ENCODE data around the gene KIAA0513. TPM values are rescaled to one million over a fixed set of nuclear protein-coding genes. Genes with fewer than 3 reads are reported as not detected.

KIAA0513 gene
- total RNA-seq, 1 donor from 2014 or later = 56.1 TPM

DNA sequence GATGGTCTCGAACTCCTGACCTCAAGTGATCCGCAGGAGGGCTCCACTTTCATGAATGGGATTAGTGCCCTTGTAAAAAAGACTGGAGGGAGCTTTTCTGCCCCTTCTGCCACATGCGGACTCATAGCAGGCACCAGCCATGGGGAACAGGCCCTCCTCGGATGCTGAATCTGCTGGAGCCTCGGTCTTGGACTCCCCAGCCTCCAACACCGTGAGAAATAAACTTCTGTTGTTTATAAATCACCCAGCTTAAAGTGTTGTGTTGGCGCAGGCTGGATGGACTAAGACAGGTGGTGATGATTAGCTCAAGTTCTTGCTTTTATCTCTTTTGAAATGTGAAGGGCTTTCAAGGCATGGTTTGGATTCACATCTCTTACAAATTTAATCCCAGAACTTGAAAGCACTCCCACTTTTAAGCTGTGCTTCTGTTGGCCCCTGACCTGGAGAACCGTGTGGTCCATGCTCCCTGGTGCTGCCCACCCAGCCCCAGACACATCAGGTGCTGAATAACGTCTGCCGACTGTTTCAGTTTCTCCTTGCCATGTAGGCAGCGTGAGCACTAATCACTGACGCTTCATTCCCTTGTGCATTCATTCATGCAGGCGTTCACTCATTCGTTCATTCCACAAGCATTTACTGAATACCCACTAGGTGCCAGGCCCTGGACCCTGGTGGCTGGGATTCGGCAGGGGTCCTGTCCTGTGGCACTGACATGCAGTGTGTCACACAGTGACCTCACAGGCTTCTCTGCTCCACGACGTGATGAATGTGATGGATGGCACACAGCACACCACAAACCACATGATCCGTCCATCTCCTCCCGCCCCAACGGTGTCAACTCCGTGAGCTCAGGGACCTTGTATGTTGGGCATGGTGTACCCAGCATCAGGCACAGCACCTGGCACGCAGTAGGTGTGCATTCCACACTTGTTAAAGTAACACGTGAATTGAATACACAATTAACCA lies 75.8 kb downstream of the KIAA0513 start:
- Mint-ChIP-seq H3K27ac (ENCODE audit: unreplicated experiment) (no peak overlapping the region), H3K4me3 (ENCODE audit: unreplicated experiment) (no peak overlapping the region), H3K27me3 (ENCODE audit: unreplicated experiment) (peaks cover 2% of the 10 kb centered on the region), H3K9me3 (ENCODE audit: unreplicated experiment) (peaks cover 2% of the 10 kb centered on the region), H3K4me1 (ENCODE audit: low read depth, unreplicated experiment) (no peaks in the 10 kb centered on the region), H3K36me3 (ENCODE audit: unreplicated experiment) (no peaks in the 10 kb centered on the region)
- DNase-seq = no peak
- TF ChIP-seq, protein P1, sequence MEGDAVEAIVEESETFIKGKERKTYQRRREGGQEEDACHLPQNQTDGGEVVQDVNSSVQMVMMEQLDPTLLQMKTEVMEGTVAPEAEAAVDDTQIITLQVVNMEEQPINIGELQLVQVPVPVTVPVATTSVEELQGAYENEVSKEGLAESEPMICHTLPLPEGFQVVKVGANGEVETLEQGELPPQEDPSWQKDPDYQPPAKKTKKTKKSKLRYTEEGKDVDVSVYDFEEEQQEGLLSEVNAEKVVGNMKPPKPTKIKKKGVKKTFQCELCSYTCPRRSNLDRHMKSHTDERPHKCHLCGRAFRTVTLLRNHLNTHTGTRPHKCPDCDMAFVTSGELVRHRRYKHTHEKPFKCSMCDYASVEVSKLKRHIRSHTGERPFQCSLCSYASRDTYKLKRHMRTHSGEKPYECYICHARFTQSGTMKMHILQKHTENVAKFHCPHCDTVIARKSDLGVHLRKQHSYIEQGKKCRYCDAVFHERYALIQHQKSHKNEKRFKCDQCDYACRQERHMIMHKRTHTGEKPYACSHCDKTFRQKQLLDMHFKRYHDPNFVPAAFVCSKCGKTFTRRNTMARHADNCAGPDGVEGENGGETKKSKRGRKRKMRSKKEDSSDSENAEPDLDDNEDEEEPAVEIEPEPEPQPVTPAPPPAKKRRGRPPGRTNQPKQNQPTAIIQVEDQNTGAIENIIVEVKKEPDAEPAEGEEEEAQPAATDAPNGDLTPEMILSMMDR (IDR thresholded peaks at IDR 0.05; ENCODE audit: partially characterized antibody, unreplicated experiment) = no peak

DNA sequence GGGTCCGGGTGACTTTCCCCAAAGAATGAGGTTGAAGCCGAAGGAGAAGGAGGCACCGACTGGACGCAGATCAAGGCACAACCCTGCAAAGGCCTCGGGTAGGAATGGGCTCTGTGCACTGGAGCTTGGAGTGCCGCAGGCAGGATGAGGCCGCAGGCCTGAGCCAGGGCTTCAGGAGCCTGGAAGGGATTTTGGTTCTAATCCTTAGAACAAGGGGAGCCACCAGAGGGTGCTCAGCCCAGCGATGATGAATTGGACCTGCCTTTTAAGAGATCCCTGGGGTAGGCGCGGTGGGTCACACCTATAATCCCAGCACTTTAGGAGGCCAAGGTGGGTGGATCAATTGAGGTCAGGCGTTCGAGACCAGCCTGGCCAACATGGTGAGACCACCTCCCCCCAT lies 76.6 kb downstream of the KIAA0513 start:
- peaks cover 2% of the 10 kb centered on the region for H3K27me3 Mint-ChIP-seq (ENCODE audit: unreplicated experiment)
- H3K9me3 Mint-ChIP-seq (ENCODE audit: unreplicated experiment) = peaks cover 2% of the 10 kb centered on the region
- no peaks in the 10 kb centered on the region for H3K36me3 Mint-ChIP-seq (ENCODE audit: unreplicated experiment)
- no peaks in the 10 kb centered on the region for H3K4me1 Mint-ChIP-seq (ENCODE audit: low read depth, unreplicated experiment)
- DNase-seq = no peak
- H3K27ac Mint-ChIP-seq (ENCODE audit: unreplicated experiment) = no peak overlapping the region
- TF ChIP-seq, protein P1 (IDR thresholded peaks at IDR 0.05; ENCODE audit: partially characterized antibody, unreplicated experiment) = no peak
- H3K4me3 Mint-ChIP-seq (ENCODE audit: unreplicated experiment) = no peak overlapping the region

DNA sequence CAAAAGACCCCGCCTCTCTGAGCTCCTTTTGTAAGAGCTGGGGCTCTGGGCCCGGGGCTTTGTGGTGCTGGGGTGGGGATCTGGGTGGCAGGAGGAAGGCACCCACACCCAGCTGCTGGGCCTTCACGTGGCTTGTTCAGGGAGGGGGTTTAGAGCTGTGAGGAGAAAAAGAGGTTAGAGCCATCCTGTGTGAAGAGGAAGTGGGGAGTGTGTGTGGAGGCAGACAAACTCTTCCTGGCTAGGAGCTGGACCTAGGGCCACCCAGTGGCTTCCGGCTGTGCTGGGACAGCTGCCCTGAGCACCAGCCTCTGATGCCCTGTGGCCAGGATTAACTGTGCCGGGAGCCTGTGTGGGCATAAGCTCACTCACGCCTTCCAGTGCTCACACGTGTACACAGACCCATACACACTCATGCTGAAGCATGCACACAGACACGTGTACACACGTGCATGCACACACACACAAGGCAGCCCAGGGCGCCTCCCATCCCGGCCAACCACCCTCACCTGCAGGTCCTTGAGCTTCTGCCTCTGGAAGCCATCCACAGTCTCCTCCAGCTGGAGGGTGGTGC lies 77.3 kb downstream of the KIAA0513 start:
- H3K27me3 Mint-ChIP-seq (ENCODE audit: unreplicated experiment) = peaks cover 2% of the 10 kb centered on the region
- H3K27ac Mint-ChIP-seq (ENCODE audit: unreplicated experiment) = no peak overlapping the region
- TF ChIP-seq, protein P1 (IDR thresholded peaks at IDR 0.05; ENCODE audit: partially characterized antibody, unreplicated experiment) = no peak
- DNase-seq = no peak
- no peaks in the 10 kb centered on the region for H3K4me1 Mint-ChIP-seq (ENCODE audit: low read depth, unreplicated experiment)
- no peak overlapping the region for H3K4me3 Mint-ChIP-seq (ENCODE audit: unreplicated experiment)
- H3K36me3 Mint-ChIP-seq (ENCODE audit: unreplicated experiment) = no peaks in the 10 kb centered on the region
- peaks cover 2% of the 10 kb centered on the region for H3K9me3 Mint-ChIP-seq (ENCODE audit: unreplicated experiment)

DNA sequence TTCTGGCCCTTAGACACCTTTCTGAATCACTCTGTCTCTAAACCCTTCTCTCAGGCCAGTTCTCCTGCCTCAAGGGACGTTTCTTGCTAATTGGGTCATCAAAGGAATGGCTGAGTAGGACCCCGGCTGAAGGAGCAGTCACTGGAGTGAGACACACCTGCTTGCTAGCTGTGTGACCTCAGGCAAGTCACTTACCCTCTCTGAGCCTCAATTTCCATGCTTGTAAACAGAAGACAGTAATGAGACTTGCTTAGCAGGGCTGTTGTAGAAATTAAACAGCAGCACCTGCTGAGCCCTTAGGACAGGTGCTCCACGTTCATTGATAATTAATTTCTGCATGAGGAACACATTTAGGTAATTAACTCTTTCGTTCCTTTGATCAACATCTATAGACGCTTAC lies 77.9 kb downstream of the KIAA0513 start:
- DNase-seq = no peak

More for the DNA sequence above, 77.9 kb downstream of the KIAA0513 start:
- Mint-ChIP-seq H3K4me3 (ENCODE audit: unreplicated experiment) (no peak overlapping the region), H3K9me3 (ENCODE audit: unreplicated experiment) (peaks cover 2% of the 10 kb centered on the region), H3K27me3 (ENCODE audit: unreplicated experiment) (peaks cover 2% of the 10 kb centered on the region), H3K36me3 (ENCODE audit: unreplicated experiment) (no peaks in the 10 kb centered on the region), H3K4me1 (ENCODE audit: low read depth, unreplicated experiment) (no peaks in the 10 kb centered on the region), H3K27ac (ENCODE audit: unreplicated experiment) (no peak overlapping the region)
- TF ChIP-seq, protein P1 (IDR thresholded peaks at IDR 0.05; ENCODE audit: partially characterized antibody, unreplicated experiment) = no peak
